Fibroblast of lung (primary cell): ENCODE data around the gene HOXB6.

Experiments used
- EZH2 ChIP-seq: IDR thresholded peaks from 2 replicates; pipeline ENCODE4 v1.5.1; 2012; ENCODE audit warnings: low read length, control low read depth, mild to moderate bottlenecking; ENCODE audit errors: missing control alignments
- TF ChIP-seq, protein P1 (sequence below), 2 donors: IDR thresholded peaks in 1 of 2; conservative IDR thresholded peaks in 1 of 2; 1 replicate in 1 of 2; 2 replicates in 1 of 2; pipeline ENCODE4 v1.5.1; 2011 to 2012; ENCODE audit warnings: low read length in 2 of 2, control low read depth in 1 of 2, inconsistent platforms in 1 of 2, low read depth in 1 of 2, mild to moderate bottlenecking in 1 of 2

DNA sequence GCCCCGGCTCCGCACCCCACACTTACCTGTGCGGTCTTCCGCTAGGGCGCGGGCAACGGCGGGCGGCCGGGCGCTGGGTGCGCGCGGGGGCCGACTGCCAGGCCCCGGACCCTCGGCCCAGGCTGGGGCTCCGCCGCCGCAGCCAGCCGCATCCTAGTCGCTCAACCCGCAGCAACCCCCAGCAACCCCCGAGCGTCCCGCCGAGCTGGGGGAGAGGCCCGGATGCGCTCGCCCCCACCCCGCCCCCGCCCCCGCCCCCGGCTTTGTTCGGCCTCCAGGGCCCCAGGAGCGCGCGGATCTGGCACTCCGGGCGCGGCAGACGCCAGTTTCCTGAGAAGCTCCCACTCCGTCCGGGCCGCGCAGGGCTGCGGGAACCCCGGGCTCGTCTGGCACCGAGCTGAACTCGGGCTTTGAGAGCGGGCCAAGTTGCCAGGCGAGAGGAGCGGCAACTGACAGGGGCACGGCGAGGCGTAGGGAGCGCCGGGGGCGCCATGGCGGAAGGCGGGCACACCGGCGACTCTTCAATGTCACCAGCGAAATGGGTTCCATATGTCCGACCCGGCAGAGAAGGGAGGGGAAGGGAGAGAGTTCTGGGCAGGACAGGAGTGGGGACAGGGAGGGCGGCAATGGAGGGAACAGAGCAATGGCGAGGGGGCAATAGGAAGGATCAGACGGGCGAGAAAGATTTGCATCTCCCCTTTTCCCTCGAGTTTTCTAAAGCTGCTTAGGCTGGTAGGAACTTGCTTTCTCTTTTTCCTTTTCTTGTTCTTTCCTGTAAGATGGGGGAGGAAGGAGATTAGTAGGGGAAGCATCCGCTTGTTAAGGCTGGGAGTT lies 40.4 kb downstream of the HOXB6 start:
- TF ChIP-seq, protein P1, sequence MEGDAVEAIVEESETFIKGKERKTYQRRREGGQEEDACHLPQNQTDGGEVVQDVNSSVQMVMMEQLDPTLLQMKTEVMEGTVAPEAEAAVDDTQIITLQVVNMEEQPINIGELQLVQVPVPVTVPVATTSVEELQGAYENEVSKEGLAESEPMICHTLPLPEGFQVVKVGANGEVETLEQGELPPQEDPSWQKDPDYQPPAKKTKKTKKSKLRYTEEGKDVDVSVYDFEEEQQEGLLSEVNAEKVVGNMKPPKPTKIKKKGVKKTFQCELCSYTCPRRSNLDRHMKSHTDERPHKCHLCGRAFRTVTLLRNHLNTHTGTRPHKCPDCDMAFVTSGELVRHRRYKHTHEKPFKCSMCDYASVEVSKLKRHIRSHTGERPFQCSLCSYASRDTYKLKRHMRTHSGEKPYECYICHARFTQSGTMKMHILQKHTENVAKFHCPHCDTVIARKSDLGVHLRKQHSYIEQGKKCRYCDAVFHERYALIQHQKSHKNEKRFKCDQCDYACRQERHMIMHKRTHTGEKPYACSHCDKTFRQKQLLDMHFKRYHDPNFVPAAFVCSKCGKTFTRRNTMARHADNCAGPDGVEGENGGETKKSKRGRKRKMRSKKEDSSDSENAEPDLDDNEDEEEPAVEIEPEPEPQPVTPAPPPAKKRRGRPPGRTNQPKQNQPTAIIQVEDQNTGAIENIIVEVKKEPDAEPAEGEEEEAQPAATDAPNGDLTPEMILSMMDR (conservative IDR thresholded peaks at IDR 0.05 in 1 of 2, IDR thresholded peaks at IDR 0.05 in 1 of 2; ENCODE audit: low read depth in 1 of 2, low read length in 2 of 2) = no peak
- TF ChIP-seq EZH2 = no peak
